NOMO-1 (cell line): ENCODE results near the gene ERCC5.

ENCODE experiments used
- DNase-seq, 2 experiments: peaks; one replicate each; lab custom pipeline; 2025; ENCODE audit not compliant: unreplicated experiment in 2 of 2; lab: John Stamatoyannopoulos, UW

The ERCC5 gene

GRCh38 chr13:102839462-102839861, 6.4 kb upstream of the ERCC5 start:
- DNase-seq: no peak

- DNase-seq: no peak
Measured at GRCh38 chr13:102845289-102845629, 573 bp upstream of the ERCC5 start.

- peak; percentile 55 to 77 for DNase-seq
Measured at GRCh38 chr13:102846261-102847015, 606 bp downstream of the ERCC5 start.

- peak; percentile 29 to 50 for DNase-seq
Measured at GRCh38 chr13:102847272-102848234, 1.7 kb downstream of the ERCC5 start.

GRCh38 chr13:102848956-102849355, 3.1 kb downstream of the ERCC5 start:
- DNase-seq: no peak

GRCh38 chr13:102852556-102852955, 6.7 kb downstream of the ERCC5 start:
- no peak for DNase-seq

- no peak for DNase-seq
Measured at GRCh38 chr13:102854675-102855074, 8.8 kb downstream of the ERCC5 start.

- no peak for DNase-seq
Measured at GRCh38 chr13:102856557-102856956, 10.7 kb downstream of the ERCC5 start.

GRCh38 chr13:102862624-102863210, 16.9 kb downstream of the ERCC5 start:
- no peak for DNase-seq

GRCh38 chr13:102863590-102863989, 17.8 kb downstream of the ERCC5 start:
- DNase-seq: no peak

- DNase-seq: no peak
Measured at GRCh38 chr13:102868366-102868936, 22.6 kb downstream of the ERCC5 start.

- DNase-seq: peak in 1 of 2 experiments; percentile 16
Measured at GRCh38 chr13:102869948-102870676, 24.3 kb downstream of the ERCC5 start.

- peak; percentile 22 to 43 for DNase-seq
Measured at GRCh38 chr13:102870677-102871415, 25.0 kb downstream of the ERCC5 start.

- DNase-seq: no peak
Measured at GRCh38 chr13:102872131-102872530, 26.3 kb downstream of the ERCC5 start.

- DNase-seq: no peak
Measured at GRCh38 chr13:102872531-102872930, 26.7 kb downstream of the ERCC5 start.

GRCh38 chr13:102873653-102874052, 27.8 kb downstream of the ERCC5 start:
- no peak for DNase-seq

GRCh38 chr13:102875256-102875655, 29.4 kb downstream of the ERCC5 start:
- DNase-seq: no peak

- no peak for DNase-seq
Measured at GRCh38 chr13:102877303-102877702, 31.5 kb downstream of the ERCC5 start.

- no peak for DNase-seq
Measured at GRCh38 chr13:102878481-102878880, 32.6 kb downstream of the ERCC5 start.
